Activated CD4-positive, alpha-beta T cell treated with anti-CD3 and anti-CD28 coated beads, Interleukin-2, amount 50 U/mL, for 16 hours (primary cell): ENCODE results near the gene FIGN.

Experiments
- DNase-seq: peaks from one replicate; pipeline ENCODE4 v3.0.0-alpha.2; 2020

FIGN gene

DNA sequence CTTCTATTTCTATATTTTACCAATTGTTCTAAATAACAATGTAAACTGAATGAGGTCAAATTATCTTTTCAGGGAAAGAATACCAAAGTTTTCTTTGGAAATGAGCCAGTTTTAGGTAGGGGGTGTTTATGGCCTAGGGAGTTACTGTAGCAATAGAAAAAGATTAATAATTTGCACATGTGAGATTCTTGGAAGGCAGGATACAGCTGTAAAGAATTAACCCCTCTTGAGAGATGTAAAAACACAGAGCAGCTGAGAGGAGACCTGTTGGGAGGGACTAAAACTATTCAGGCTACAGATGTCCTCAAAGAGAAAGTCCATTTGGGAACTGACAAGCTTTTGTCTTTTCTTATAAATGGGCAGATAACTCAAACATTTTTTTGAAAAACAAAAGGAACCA, 182.2 kb downstream of the FIGN start:
- DNase-seq = no peak

DNA sequence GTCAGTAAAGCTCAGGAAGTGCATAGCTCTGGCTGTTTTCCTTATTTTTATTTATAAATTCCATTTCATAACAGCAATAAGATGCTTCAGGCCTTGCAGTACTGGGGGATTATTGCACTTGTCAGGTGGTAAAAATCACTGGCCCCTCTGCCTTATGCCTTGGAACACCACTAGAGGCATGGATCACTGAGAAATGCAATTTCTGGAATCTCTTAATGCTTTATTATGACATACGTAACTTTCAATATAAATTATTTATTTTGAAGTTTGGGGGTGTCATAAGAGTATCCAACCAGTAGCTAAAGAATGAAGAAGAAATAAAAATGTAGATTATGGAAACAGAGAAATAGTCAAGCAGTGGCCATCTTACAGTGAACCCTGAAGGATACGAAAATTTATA, 183.1 kb downstream of the FIGN start:
- no peak for DNase-seq

DNA sequence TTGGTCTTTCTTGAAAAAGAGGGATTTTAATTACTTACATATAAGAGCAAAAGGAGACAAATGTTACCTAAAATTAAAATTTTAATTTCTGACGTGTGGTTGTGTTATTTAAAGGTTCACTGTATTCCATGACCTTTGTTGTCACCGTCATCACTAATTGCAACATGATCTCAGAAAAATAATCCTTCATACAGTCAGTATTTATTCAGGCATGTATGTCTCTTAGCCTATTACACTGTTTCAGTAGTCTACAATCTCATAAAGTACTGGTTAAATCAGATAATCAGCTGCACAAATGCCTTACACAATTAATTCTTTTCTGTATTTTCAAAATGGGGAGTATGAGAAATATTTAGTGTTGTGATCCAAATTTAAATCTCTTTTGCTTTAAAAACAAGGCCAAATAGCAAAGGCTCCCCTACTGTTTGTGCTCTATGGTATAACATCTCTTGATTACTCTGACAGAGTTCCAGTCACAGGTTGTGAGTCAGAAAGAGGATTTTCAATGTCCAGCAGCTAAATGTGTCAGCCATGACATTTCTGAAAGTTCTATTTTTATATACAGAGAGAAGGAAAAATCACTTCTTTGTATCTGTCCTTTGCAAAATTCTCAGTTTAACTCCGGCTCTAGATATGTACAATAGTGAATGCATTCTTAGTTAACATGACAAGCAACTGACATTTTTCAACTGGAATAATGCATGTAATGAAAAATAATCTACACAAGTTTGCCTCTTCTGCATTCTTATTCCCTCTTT, 184.0 kb downstream of the FIGN start:
- DNase-seq = no peak

DNA sequence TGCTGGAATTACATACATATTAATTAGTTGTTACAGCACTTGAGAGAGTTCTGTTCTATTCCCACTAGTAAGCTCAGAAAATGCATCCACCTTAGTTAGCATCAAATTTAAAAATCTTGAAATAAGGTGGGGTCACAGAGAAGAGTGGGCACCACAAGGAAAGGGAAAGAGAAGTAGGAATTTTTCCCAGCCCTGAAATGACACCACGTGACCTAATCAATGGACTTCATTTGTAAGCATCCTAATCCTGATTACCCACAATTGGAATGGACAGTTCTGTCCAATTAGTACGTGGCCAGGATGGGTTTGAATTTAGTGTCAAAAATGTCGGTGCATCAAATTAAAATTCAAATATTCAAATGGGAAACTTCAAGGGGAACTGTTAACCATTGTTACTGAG, 186.8 kb downstream of the FIGN start:
- DNase-seq = no peak
